Right lobe of liver (tissue), 6 donors: ENCODE results near the gene SSTR1. TPM values are rescaled to one million over a fixed set of nuclear protein-coding genes. Genes with fewer than 3 reads are reported as not detected.

Source experiments
- ATAC-seq, 4 donors: fragments of 200-7000 bp; cut with Tn5 transposase; one replicate each; pipeline ENCODE4 v1.9.1; 2020; ENCODE audit warnings: mild to moderate bottlenecking in 4 of 4, moderate library complexity in 4 of 4
- DNase-seq, 3 donors: peaks; one replicate each; pipeline ENCODE4 v3.0.0-alpha.2; 2020
- H3K27ac ChIP-seq, 3 donors: fragments of 200-600 bp; one replicate each; pipeline ENCODE4 v1.8.0; 2022
- H3K27me3 ChIP-seq, 2 donors: fragments of 200-600 bp; one replicate each; pipeline ENCODE4 v1.8.0; 2022
- H3K36me3 ChIP-seq, 4 donors: fragments of 200-600 bp; sonication (generic) in 1 of 4; one replicate each; pipeline versions ENCODE4 v1.5.1 to v1.8.0; 2017 to 2022; ENCODE audit warnings: control low read depth in 1 of 4
- H3K4me1 ChIP-seq, 4 donors: fragments of 200-600 bp; sonication (generic) in 1 of 4; one replicate each; pipeline versions ENCODE4 v1.5.1 to v1.8.0; 2017 to 2022; ENCODE audit warnings: control low read depth in 1 of 4
- H3K4me3 ChIP-seq, 3 donors: fragments of 200-600 bp; one replicate each; pipeline ENCODE4 v1.8.0; 2022
- H3K9me3 ChIP-seq, 4 donors: fragments of 200-600 bp; sonication (generic) in 1 of 4; one replicate each; pipeline versions ENCODE4 v1.5.1 to v1.8.0; 2017 to 2022; ENCODE audit warnings: control low read depth in 1 of 4
- CTCF ChIP-seq, 4 donors: fragments of 200-600 bp in 3 of 4; fragments of 450-650 bp in 1 of 4; IDR thresholded peaks; one replicate each; pipeline versions ENCODE4 v1.5.1 to v1.8.0; 2016 to 2022; ENCODE audit warnings: antibody characterized with exemption in 4 of 4, mild to moderate bottlenecking in 2 of 4
- POLR2A ChIP-seq: fragments of 450-650 bp; IDR thresholded peaks from one replicate; pipeline ENCODE4 v1.6.1; 2017; ENCODE audit warnings: antibody characterized with exemption, mild to moderate bottlenecking
- WGBS: methylation state at CpG from one replicate; pipeline ENCODE4 v1.1.6; 2018; ENCODE audit warnings: low coverage, low lambda C conversion rate; ENCODE audit not compliant: insufficient coverage; ENCODE audit errors: missing lambda C conversion rate; 5-methylcytosine and 5-hydroxymethylcytosine counted together
- intact Hi-C, 2 donors: fragments of 100-400 bp; cut with DNase I; formaldehyde crosslinking; loops; one replicate each; pipeline versions ENCODE4 v1.11.2 to v1.14.1; 2022
- total RNA-seq, 6 experiments: library from RNA; depleted of rRNA in 2 of 6; stranded (reverse); fragments of >200 nt in 2 of 6; fragmentation: NEBNext Ultra II Directional in 3 of 6; extraction: Animal tissue kit (Norgen Biotek cat#: 25700) in 3 of 6; gene quantifications; one replicate each; pipeline versions ENCODE4 v1.1.0 to v1.2.4, GENCODE V29; 2016 to 2023
- donor health status: DM: no; HTN: yes; CAD: no.
- donor health status: DM: no; HTN: no; CAD: no.
- donor health status: DM: no; HTN: no; CAD: no.
- donor health status: DM: no; HTN: yes; CAD: no.
- donor health status: DM: no; HTN: yes; CAD: no.

Gene SSTR1
- total RNA-seq, 6 experiments from 2014 or later = 1.6 to 8.0 (median 4.0) TPM

GRCh38 chr14:38252066-38252710 is 44.5 kb downstream of the SSTR1 start:
- ATAC-seq = no peak
- H3K36me3 ChIP-seq = no peaks in the 10 kb centered on the region
- H3K27me3 ChIP-seq = no peaks in the 10 kb centered on the region
- no peaks in the 10 kb centered on the region for H3K9me3 ChIP-seq
- peaks cover 0 to 6% (median 0%) of the 10 kb centered on the region in 4 donors for H3K4me1 ChIP-seq
- 54% methylated on average over 4 of the region's 4 CpGs for WGBS
- DNase-seq = no peak
- H3K4me3 ChIP-seq = no peak overlapping the region
- H3K27ac ChIP-seq = no peak overlapping the region
- TF ChIP-seq POLR2A (no peak), CTCF (IDR thresholded peaks at IDR 0.05) (no peak)
- intact Hi-C loops = no loop called here

- ATAC-seq (no peak), DNase-seq (no peak)
- intact Hi-C loops = no loop called here
- Histone ChIP-seq H3K36me3 (no peaks in the 10 kb centered on the region), H3K4me1 (peaks cover 0 to 6% (median 0%) of the 10 kb centered on the region in 4 donors), H3K27me3 (no peaks in the 10 kb centered on the region), H3K27ac (peak overlapping the region in 1 of 3 donors; percentile 63), H3K9me3 (no peaks in the 10 kb centered on the region), H3K4me3 (peak overlapping the region in 1 of 3 donors; percentile 46)
- TF ChIP-seq CTCF (IDR thresholded peaks at IDR 0.05) (no peak), POLR2A (no peak)
- 33% methylated on average over 4 of the region's 4 CpGs for WGBS
Measured at GRCh38 chr14:38253676-38254075, 46.0 kb downstream of the SSTR1 start.

GRCh38 chr14:38254571-38255407 is 47.1 kb downstream of the SSTR1 start:
- Histone ChIP-seq H3K9me3 (no peaks in the 10 kb centered on the region), H3K4me1 (peaks cover 0 to 6% (median 0%) of the 10 kb centered on the region in 4 donors), H3K4me3 (peak overlapping the region; percentile 32 to 46 (median 40)), H3K27me3 (no peaks in the 10 kb centered on the region), H3K36me3 (no peaks in the 10 kb centered on the region), H3K27ac (peak overlapping the region; percentile 52 to 63 (median 53))
- WGBS = 22% methylated on average over 19 of the region's 44 CpGs
- DNase-seq (peak in 2 of 3 donors; percentile 17 to 46), ATAC-seq (peak in 1 of 4 donors; percentile 6)
- intact Hi-C loops = no loop called here
- TF ChIP-seq POLR2A (no peak), CTCF (IDR thresholded peaks at IDR 0.05) (no peak)

GRCh38 chr14:38255408-38255672 is 47.6 kb downstream of the SSTR1 start:
- peak overlapping the region; percentile 32 to 46 (median 40) for H3K4me3 ChIP-seq
- intact Hi-C loops = no loop called here
- 0% methylated on average over 1 of the region's 29 CpGs for WGBS
- peaks cover 0 to 6% (median 0%) of the 10 kb centered on the region in 4 donors for H3K4me1 ChIP-seq
- TF ChIP-seq CTCF (IDR thresholded peaks at IDR 0.05) = no peak
- TF ChIP-seq POLR2A = no peak
- H3K36me3 ChIP-seq = no peaks in the 10 kb centered on the region
- ATAC-seq (peak; percentile 15 to 67 (median 45)), DNase-seq (peak in 2 of 3 donors; percentile 31 to 54)
- H3K27me3 ChIP-seq = no peaks in the 10 kb centered on the region
- H3K9me3 ChIP-seq = no peaks in the 10 kb centered on the region
- peak overlapping the region; percentile 52 to 63 (median 53) for H3K27ac ChIP-seq
